ENCODE measurements around the gene TNS3.

- TF ChIP-seq POLR2A (IDR thresholded peaks at IDR 0.05) (no peak), CTCF (IDR thresholded peaks at IDR 0.05 in 8 of 11, conservative IDR thresholded peaks at IDR 0.05 in 3 of 11) (no peak)
Observed at GRCh38 chr7:47260270-47260669, 321.6 kb downstream of the TNS3 start.

Data from spleen (tissue), 7 donors.